Fibroblast of lung (primary cell): ENCODE results near the gene PADI1.

ENCODE experiments used
- EZH2 ChIP-seq: IDR thresholded peaks from 2 replicates; pipeline ENCODE4 v1.5.1; 2012; ENCODE audit warnings: low read length, control low read depth, mild to moderate bottlenecking; ENCODE audit errors: missing control alignments
- TF ChIP-seq, protein P1 (sequence below), 2 donors: IDR thresholded peaks in 1 of 2; conservative IDR thresholded peaks in 1 of 2; 1 replicate in 1 of 2; 2 replicates in 1 of 2; pipeline ENCODE4 v1.5.1; 2011 to 2012; ENCODE audit warnings: low read length in 2 of 2, control low read depth in 1 of 2, inconsistent platforms in 1 of 2, low read depth in 1 of 2, mild to moderate bottlenecking in 1 of 2

DNA sequence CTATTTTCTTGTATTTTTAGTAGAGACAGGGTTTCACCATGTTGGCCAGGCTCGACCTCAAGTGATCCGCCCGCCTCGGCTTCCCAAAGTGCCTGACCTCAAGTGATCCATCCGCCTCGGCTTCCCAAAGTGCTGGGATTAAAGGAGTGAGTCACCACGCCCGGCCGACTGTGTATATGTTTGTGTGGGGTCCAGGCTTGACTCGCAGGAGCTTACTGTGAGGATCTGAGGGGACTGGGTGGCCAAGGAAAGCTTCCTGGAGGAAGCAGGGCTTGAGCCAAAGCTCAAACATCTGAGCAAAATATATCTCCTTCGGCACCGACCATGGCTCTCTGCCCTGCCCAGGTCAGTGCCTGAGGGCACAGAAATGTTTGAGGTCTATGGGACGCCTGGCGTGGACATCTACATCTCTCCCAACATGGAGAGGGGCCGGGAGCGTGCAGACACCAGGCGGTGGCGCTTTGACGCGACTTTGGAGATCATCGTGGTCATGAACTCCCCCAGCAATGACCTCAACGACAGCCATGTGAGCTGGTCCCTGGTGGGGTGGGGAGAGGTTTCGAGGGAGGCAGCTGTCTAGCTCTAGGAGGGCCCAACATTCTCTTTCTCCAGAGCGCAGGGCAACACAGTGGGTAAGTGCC, 54.4 kb downstream of the PADI1 start:
- no peak for TF ChIP-seq EZH2
- TF ChIP-seq, protein P1, sequence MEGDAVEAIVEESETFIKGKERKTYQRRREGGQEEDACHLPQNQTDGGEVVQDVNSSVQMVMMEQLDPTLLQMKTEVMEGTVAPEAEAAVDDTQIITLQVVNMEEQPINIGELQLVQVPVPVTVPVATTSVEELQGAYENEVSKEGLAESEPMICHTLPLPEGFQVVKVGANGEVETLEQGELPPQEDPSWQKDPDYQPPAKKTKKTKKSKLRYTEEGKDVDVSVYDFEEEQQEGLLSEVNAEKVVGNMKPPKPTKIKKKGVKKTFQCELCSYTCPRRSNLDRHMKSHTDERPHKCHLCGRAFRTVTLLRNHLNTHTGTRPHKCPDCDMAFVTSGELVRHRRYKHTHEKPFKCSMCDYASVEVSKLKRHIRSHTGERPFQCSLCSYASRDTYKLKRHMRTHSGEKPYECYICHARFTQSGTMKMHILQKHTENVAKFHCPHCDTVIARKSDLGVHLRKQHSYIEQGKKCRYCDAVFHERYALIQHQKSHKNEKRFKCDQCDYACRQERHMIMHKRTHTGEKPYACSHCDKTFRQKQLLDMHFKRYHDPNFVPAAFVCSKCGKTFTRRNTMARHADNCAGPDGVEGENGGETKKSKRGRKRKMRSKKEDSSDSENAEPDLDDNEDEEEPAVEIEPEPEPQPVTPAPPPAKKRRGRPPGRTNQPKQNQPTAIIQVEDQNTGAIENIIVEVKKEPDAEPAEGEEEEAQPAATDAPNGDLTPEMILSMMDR (conservative IDR thresholded peaks at IDR 0.05 in 1 of 2, IDR thresholded peaks at IDR 0.05 in 1 of 2; ENCODE audit: low read depth in 1 of 2, low read length in 2 of 2), result no peak
